HG03159 (cell line): ENCODE measurements around the gene MYMK.
"Not testable (repeated sequence)": the region's sequence is repeated elsewhere in the genome, so short reads cannot be mapped to it uniquely, and the experiment has no call there.

Experiments
- ATAC-seq: cut with Tn5 transposase; IDR thresholded peaks from one replicate; pipeline ENCODE4 v1.9.1; 2021; ENCODE audit warnings: mild to moderate bottlenecking, moderate library complexity; ENCODE audit not compliant: unreplicated experiment

Gene MYMK

DNA sequence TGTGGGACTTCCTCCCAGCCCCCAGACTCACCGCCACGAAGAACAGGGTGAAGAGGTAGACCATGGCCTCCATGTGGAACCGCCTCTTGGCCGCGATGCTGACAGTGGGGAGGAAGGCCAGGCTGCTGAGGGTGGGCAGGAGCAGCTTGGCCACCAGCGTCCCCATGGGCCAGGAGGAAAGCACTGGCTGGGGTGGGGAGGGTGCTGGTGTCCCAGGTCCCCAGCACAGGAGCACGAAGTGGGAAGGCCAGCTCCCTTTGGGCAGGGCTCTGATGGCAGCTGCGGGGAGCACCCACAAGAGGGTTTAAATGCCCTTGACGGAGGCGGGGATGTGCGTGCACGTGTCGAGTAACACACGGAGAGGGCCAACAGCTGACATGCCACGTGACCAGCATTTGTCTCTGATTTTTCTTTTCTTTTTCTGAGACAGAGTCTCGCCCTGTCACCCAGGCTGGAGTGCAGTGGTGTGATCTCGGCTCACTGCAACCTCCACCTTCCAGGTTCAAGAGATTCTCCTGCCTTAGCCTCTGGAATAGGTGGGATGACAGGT lies at the start of gene MYMK:
Gene MYMK, minus strand, starts transcription at position 281 of the 550 bp plus-strand sequence. Its CDS starts 115 bp downstream, at position 166.
- no peak for ATAC-seq

DNA sequence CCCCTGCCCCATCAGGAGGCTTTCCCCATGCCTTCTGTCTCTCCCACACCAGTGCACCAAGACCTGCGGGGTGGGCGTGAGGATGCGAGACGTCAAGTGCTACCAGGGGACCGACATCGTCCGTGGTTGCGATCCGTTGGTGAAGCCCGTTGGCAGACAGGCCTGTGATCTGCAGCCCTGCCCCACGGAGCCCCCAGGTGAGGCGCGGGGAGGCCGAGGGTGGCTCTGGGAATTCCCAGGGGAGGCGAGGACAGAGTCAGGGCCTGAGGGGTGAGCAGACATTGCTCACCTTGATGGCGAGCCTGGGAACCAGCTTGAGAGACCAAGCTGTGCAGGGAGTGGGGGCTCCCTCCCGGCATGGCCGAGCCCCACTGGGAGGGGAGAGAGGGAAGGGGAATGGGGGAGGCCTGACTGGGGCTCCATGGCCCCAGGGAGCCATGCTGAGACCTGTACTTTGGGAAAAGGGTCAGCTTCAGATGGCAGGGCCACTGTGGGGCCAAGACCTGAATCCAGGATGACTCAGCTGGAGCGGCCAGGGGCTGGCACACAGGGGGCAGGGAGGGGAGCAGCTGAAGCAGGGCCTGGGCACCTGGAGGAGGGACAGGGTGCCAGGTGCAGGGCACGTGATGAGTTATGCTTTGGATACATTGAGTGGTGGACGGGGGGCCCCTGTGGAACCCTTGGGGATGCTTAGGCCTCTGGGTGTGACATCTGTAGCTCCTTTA lies 49.2 kb upstream of the MYMK start:
- ATAC-seq: no peak

DNA sequence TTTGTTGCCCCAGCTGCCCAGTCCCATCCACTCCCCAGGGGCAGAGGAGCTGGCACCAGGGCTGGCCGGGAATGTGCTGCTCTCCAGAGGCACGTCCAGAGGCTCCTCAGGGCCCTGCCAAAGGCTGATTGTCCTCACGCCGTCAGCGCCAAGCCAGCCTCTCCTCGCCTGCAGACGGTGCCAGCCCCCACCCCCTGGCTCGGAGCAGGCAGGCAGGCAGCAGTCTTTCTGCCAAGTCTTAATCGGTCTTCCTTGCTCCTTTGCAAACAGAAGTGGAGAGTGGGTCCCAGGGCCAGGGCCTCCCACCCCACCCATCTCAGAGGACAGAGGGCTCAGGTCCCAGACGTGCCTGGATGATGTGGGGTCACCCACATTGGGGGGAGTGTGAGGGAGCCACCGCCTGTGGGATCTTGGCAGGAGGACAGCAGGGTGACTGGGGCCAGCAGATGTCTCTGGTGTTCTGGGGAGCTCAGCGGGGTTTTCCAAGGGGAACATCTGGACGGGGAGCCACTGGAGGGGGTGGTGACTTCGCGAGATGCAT lies 48.1 kb upstream of the MYMK start:
- no peak for ATAC-seq

DNA sequence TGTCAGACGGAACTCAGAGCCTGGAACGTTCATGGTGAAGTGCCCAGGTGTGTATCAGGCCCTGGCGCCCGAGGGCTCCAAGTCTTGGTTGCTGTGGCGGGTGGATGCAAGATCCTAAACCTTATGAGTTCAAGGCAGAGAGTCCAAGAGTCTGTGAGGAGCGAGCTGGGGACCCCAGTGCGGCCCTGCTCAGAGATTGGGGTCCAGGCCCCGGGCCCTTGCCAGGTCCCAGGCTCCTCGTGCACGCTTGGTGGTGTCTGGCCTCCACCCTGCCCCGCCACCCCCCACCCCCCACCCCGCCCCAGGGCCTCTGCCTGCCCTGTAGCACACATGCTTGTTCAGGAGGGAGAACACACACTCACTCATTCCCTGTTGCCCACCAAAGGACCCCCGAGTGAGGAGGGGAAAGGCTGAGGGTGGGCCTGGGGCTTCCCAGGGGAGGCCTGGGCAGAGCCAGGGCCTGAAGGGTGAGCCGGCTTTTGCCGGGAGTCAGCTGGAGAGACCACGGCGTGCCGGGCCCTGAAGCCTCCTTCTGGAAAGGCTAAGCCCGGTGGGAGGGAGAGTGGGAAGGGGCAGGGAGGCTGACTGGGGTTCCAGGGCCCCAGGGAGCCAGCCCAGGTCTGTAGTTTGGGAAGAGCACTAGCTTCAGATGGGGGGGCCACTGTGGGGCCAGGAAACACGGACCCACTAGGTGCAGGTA lies 47.3 kb upstream of the MYMK start:
- ATAC-seq: no peak

DNA sequence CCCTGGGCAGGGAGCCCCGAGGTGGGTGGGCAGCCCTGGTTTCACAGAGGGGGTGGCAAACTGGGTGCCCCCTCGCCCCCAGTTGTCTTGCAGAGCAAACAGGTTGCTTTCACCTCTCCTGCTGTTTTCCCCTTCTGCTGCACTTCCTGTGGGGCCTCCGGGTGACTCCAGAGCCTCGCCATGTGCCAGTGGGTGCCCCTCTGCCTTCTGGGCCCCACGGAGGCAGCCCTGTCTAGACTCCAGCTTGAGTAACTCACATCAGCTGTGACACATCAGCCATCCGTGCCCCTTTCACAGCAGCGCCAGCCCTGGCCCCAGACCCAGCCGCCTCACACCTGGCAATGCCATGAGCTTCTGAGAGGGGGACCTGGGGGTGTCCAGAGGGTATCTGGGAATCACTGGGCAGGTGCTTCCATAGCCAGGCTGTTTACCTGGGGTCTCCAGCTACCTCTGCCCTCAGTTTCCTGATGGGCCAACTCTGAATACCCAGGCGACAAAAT lies 46.7 kb upstream of the MYMK start:
- ATAC-seq: no peak

- ATAC-seq: no peak
These were observed 45.9 kb upstream of the MYMK start for GRCh38 chr9:133570691-133571080.

DNA sequence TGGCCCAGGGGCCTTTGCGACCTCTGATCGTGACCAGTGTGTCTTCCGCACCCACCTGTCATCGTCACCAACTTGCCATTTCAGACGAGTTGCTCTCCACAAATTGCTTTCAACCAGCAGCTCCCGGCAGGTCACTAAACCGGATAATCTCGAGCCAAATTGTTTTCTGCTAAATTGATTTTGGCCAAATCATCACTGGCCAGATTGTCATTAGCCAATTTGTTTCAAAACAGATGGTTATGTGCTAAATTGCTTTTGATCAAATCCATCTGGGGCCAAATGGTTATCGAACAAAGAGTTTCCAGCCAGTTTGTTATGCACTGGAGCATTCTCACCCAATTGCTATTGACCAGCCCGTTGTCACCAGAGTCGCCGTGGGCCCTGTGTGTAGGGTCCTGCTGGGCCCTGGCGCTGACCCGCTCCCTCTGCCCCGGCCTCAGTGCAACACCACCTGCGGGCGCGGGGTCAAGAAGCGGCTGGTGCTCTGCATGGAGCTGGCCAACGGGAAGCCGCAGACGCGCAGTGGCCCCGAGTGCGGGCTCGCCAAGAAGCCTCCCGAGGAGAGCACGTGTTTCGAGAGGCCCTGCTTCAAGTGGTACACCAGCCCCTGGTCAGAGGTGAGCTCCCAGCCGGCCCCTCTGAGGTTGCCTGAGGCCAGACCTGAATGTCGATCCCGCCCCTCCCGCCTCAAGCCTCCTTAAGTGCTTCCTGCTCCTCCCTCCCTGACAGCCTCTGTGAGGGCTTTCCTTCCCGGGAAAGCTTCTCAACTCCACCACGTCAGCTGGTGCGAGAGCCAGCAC lies 45.3 kb upstream of the MYMK start:
- ATAC-seq: no peak

DNA sequence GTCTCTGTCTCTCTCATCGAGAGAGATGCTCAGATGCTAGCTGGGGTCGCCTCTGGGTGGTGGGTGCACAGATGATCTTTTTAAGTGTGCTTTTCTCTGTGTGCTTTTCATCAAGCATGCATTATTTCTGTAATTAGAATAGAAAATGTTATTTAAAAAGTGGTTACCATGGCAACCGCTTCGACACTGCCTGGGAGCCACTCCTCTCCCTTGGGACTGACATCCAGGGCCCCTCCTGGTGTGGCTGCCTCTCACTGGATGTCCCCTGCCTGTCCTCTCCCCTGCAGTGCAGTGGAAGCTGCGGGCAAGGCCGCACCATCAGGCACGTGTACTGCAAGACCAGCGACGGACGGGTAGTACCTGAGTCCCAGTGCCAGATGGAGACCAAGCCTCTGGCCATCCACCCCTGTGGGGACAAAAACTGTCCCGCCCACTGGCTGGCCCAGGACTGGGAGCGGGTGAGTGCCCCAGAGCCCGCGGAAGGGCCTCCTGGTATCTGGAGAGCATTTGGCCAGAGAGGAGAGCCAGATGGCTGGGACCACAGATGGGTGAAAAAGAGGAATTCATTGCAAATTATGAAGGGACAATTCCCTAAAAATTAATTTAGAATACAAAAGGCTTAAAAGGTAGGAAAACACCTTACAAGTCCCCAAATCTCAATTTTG lies 44.5 kb upstream of the MYMK start:
- ATAC-seq: no peak

- ATAC-seq: no peak
These were observed 43.4 kb upstream of the MYMK start for GRCh38 chr9:133568186-133568585.

DNA sequence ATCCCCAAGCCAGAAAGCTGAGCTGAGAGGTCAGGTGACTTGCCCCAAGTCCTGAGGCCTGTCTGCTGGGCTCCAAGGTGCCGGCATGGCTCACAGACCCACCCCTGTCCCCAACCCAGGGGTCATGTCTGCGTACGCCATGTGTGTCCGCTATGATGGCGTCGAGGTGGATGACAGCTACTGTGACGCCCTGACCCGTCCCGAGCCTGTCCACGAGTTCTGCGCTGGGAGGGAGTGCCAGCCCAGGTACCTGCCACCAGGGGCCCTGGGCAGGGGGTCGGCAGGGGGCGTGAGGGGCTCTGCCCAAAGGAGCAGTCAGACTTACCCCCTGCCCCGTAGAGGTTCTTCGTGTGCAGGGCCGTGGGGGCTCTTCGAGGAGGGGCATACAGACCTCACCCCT lies 42.1 kb upstream of the MYMK start:
- ATAC-seq: no peak

GRCh38 chr9:133566382-133566781 lies 41.6 kb upstream of the MYMK start:
- no peak for ATAC-seq

GRCh38 chr9:133564451-133565116 lies 39.8 kb upstream of the MYMK start:
- no peak for ATAC-seq

GRCh38 chr9:133563814-133564213 lies 39.1 kb upstream of the MYMK start:
- not testable (repeated sequence) for ATAC-seq

DNA sequence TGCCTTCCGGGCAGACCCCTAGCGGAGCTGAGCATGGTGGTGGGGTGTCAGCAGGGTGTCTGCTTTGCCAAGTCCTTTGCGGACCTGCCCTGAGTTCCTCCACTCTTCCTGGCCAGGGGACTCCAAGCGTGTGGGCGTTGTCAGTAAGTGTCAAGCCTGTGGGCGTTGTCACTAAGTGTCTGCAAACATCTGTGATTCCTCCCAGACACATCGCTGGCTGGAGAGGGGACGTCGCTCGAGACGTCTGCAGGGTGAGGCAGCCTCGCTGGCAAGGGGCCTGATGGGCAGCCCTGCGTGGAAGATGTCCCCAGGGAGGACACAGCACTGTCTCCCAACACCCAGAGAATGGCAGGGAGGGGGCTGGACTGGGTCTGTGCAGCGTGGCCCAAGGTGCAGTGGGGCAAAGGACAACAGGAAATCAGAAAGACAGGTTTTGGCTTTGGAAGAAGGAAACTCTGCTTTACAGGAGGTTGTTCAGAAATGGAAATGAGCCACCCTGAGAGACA lies 38.6 kb upstream of the MYMK start:
- no peak for ATAC-seq

GRCh38 chr9:133562611-133563290 lies 38.0 kb upstream of the MYMK start:
- ATAC-seq: no peak

DNA sequence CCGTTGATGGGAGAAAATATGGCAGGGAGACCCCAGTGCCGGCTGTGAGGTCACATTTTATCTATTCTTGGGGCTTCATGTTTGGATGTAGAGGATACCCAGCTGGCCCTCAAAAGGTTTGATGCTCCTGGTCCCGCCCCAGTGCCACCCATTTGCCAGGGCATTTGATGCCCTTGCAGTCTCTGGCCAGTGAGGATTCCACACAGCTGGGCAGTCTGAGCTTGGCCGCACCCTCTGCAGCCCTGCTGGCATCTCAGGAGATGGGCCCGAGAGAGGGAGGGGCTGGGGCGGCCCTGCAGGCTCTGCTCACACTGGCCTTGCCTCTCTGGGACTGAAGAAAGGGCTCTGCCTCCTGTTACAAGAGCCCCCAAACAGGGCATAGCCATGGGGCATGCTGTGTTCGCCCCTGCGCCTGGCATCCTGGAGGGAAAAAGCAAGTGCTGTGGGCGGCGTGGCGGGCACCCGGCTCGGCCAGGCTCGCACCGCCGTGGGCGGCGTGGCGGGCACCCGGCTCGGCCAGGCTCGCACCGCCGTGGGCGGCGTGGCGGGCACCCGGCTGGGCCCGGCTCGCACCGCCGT lies 37.3 kb upstream of the MYMK start:
- no peak for ATAC-seq

DNA sequence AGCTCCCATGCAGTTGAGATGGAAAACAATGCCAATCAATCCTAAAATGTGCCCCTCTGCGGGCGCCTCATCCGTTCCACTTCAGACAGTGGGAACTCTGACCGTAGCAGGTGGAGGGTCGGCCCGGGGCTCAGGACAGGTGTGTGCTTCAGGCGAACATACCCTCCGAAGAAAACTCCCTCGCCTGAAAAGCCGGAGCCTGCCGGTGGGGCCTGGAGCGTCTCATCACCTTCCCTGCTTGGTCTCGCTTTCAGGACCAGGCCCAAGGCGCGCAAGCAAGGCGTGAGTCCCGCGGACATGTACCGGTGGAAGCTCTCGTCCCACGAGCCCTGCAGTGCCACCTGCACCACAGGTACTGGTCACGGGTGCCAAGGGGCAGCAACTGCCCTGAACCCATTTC lies 36.2 kb upstream of the MYMK start:
- no peak for ATAC-seq

GRCh38 chr9:133560311-133560710 lies 35.6 kb upstream of the MYMK start:
- ATAC-seq: no peak
